ENCODE data around the gene ADGRF5. TPM values are rescaled to one million over a fixed set of nuclear protein-coding genes. Genes with fewer than 3 reads are reported as not detected.

The ADGRF5 gene
- total and polyA plus RNA-seq, 12 donors: 13.3 to 98.5 (median 39.3) TPM

GRCh38 chr6:46893648-46894047 lies 28.1 kb downstream of the ADGRF5 start:
- TF ChIP-seq, protein P1, sequence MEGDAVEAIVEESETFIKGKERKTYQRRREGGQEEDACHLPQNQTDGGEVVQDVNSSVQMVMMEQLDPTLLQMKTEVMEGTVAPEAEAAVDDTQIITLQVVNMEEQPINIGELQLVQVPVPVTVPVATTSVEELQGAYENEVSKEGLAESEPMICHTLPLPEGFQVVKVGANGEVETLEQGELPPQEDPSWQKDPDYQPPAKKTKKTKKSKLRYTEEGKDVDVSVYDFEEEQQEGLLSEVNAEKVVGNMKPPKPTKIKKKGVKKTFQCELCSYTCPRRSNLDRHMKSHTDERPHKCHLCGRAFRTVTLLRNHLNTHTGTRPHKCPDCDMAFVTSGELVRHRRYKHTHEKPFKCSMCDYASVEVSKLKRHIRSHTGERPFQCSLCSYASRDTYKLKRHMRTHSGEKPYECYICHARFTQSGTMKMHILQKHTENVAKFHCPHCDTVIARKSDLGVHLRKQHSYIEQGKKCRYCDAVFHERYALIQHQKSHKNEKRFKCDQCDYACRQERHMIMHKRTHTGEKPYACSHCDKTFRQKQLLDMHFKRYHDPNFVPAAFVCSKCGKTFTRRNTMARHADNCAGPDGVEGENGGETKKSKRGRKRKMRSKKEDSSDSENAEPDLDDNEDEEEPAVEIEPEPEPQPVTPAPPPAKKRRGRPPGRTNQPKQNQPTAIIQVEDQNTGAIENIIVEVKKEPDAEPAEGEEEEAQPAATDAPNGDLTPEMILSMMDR (IDR thresholded peaks at IDR 0.05): no peak
- no peak for TF ChIP-seq POLR2A (IDR thresholded peaks at IDR 0.05)
- intact Hi-C loops (cut with DNase I): no loop called here
- peak overlapping the region in 2 of 5 donors; percentile 6 to 65 for H3K27ac ChIP-seq
- H3K36me3 ChIP-seq (replicated peaks in 1 of 2): peaks cover 0 to 5% of the 10 kb centered on the region in 2 donors
- no peaks in the 10 kb centered on the region for H3K27me3 ChIP-seq
- H3K4me1 ChIP-seq (replicated peaks in 1 of 2): peaks cover 0 to under 1% of the 10 kb centered on the region in 2 donors
- no peak overlapping the region for H3K4me3 ChIP-seq
- no peaks in the 10 kb centered on the region for H3K9me3 ChIP-seq (replicated peaks in 1 of 3)
- peak in 4 of 7 donors; percentile 29 to 74 (median 32) for DNase-seq
- 59 to 71% (median 64%) methylated on average over 1 of the region's 1 CpG for WGBS, 4 donors

- no peaks in the 10 kb centered on the region for H3K36me3 ChIP-seq (replicated peaks in 1 of 2)
- no peak overlapping the region for H3K4me3 ChIP-seq
- no peaks in the 10 kb centered on the region for H3K9me3 ChIP-seq (replicated peaks in 1 of 3)
- intact Hi-C loops (cut with DNase I): no loop called here
- WGBS, 4 donors: 36 to 62% (median 52%) methylated on average over 4 of the region's 4 CpGs
- no peak for DNase-seq
- no peak for TF ChIP-seq POLR2A (IDR thresholded peaks at IDR 0.05)
- TF ChIP-seq, protein P1 (IDR thresholded peaks at IDR 0.05): no peak
- H3K27ac ChIP-seq: peak overlapping the region in 1 of 5 donors; percentile 20
- no peaks in the 10 kb centered on the region for H3K27me3 ChIP-seq
- H3K4me1 ChIP-seq (replicated peaks in 1 of 2): no peaks in the 10 kb centered on the region
These were observed 30.4 kb downstream of the ADGRF5 start for GRCh38 chr6:46891252-46891795.

DNA sequence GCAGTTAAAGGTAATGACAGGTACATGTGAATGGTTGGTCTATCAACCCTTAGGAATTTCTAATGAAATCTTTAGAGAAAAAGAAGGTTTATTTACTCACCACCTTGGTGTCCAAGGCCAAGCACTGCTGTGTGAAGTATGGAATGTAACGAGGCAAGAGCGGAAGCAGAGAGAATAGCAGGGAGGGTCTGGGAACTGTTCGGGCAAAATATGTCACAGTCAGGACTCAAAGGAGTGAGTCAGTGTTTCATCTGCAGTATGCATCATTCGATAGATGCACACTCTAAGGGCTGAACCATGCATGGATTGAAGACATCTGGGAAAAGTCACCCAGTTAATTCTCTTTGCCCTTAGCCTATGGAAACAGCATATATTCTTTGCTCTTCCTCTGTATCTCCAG lies 33.2 kb downstream of the ADGRF5 start:
- H3K4me1 ChIP-seq (replicated peaks in 1 of 2): no peaks in the 10 kb centered on the region
- H3K27me3 ChIP-seq: no peaks in the 10 kb centered on the region
- intact Hi-C loops (cut with DNase I): no loop called here
- no peaks in the 10 kb centered on the region for H3K9me3 ChIP-seq (replicated peaks in 1 of 3)
- no peak overlapping the region for H3K27ac ChIP-seq
- DNase-seq: no peak
- WGBS, 4 donors: 83 to 93% (median 88%) methylated on average over 4 of the region's 4 CpGs
- no peak for TF ChIP-seq POLR2A (IDR thresholded peaks at IDR 0.05)
- TF ChIP-seq, protein P1 (IDR thresholded peaks at IDR 0.05): no peak
- H3K4me3 ChIP-seq: no peak overlapping the region
- H3K36me3 ChIP-seq (replicated peaks in 1 of 2): peaks cover 0 to 9% of the 10 kb centered on the region in 2 donors

DNA sequence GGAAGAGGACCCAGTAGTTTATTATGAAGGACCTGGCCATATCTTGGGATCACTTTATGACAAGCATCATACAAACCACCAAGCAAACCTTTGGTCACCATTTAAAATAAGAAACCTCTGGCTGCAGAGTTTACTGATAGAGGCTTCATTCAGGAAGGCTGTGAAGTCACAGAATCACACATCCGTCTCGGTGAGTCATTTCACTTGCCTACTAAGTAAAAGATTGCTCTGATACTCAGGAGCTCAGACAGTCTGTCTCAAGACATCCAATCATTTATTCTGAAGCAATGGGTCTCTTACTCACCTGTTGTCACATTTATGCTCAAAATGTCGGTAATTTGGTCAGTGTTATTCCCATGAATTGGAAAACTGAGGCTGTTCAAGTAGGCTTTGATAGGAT lies 33.7 kb downstream of the ADGRF5 start:
- TF ChIP-seq, protein P1 (IDR thresholded peaks at IDR 0.05): no peak
- no peak for TF ChIP-seq POLR2A (IDR thresholded peaks at IDR 0.05)
- 53 to 68% (median 57%) methylated on average over 3 of the region's 3 CpGs for WGBS, 4 donors
- no peak for DNase-seq
- Histone ChIP-seq H3K4me3 (no peak overlapping the region), H3K4me1 (replicated peaks in 1 of 2) (no peaks in the 10 kb centered on the region), H3K9me3 (replicated peaks in 1 of 3) (no peaks in the 10 kb centered on the region), H3K27ac (no peak overlapping the region), H3K27me3 (no peaks in the 10 kb centered on the region), H3K36me3 (replicated peaks in 1 of 2) (peaks cover 0 to 9% of the 10 kb centered on the region in 2 donors)
- intact Hi-C loops (cut with DNase I): no loop called here

Data from adrenal gland (tissue), 12 donors.